Measurements from ENCODE around the gene DIDO1.
"Not testable (repeated sequence)": the region's sequence is repeated elsewhere in the genome, so short reads cannot be mapped to it uniquely, and the experiment has no call there.

The DIDO1 gene

DNA sequence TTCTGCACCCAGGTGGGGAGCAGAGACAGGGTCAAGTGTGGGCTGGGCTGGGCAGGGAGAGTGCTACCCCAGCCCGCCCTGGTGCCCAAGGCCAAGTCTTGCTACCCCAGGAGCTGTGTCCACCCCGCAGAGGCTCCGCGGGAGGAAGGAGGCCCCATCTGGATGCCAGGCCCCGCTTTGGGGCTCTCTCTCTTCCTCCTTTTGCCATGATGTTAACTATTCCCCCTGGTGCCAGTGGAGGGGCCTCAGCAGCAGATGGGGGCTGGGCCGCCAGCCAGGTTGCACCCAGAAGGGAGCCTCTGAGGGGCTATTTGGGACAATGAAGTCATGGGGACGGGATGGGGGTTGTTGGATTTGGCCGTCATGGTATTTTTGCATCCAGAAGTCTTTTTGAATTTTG is 35.5 kb upstream of the DIDO1 start:
- no peak for DNase-seq (ENCODE audit: low spot score)
- TF ChIP-seq, protein P1, sequence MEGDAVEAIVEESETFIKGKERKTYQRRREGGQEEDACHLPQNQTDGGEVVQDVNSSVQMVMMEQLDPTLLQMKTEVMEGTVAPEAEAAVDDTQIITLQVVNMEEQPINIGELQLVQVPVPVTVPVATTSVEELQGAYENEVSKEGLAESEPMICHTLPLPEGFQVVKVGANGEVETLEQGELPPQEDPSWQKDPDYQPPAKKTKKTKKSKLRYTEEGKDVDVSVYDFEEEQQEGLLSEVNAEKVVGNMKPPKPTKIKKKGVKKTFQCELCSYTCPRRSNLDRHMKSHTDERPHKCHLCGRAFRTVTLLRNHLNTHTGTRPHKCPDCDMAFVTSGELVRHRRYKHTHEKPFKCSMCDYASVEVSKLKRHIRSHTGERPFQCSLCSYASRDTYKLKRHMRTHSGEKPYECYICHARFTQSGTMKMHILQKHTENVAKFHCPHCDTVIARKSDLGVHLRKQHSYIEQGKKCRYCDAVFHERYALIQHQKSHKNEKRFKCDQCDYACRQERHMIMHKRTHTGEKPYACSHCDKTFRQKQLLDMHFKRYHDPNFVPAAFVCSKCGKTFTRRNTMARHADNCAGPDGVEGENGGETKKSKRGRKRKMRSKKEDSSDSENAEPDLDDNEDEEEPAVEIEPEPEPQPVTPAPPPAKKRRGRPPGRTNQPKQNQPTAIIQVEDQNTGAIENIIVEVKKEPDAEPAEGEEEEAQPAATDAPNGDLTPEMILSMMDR (IDR thresholded peaks at IDR 0.05; ENCODE audit: extremely low read depth, insufficient read depth, missing control alignments), result no peak
- in situ Hi-C loops (cut with MboI; ENCODE audit: low pct_unique_long_range_greater_than_20kb, low sequenced_read_pairs, unreplicated experiment), result no loop called here

DNA sequence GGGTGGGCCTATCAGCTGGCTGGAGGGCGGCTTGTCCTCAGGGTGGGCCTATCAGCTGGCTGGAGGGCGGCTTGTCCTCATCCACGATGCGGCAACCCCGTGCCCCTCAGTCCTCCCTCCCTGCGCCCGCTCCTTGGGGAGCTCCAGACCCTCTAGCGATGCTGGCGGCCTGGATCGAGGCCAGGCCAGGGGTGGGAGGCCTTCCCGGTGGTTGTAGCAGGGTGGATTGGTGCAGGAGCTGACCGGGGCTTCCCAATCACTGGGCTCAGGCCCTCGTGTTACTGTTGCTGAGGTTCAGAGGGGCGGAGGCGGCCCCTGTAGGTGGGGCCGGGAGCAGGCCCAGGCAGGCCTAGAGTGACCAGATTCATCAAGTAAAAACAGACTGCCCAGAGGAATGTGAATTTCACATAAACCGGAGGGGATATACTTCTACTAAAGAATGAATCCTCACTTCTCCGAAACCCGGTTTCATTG is 35.0 kb upstream of the DIDO1 start:
- TF ChIP-seq, protein P1 (IDR thresholded peaks at IDR 0.05; ENCODE audit: extremely low read depth, insufficient read depth, missing control alignments), result no peak
- in situ Hi-C loops (cut with MboI; ENCODE audit: low pct_unique_long_range_greater_than_20kb, low sequenced_read_pairs, unreplicated experiment), result no loop called here
- DNase-seq (ENCODE audit: low spot score), result no peak

DNA sequence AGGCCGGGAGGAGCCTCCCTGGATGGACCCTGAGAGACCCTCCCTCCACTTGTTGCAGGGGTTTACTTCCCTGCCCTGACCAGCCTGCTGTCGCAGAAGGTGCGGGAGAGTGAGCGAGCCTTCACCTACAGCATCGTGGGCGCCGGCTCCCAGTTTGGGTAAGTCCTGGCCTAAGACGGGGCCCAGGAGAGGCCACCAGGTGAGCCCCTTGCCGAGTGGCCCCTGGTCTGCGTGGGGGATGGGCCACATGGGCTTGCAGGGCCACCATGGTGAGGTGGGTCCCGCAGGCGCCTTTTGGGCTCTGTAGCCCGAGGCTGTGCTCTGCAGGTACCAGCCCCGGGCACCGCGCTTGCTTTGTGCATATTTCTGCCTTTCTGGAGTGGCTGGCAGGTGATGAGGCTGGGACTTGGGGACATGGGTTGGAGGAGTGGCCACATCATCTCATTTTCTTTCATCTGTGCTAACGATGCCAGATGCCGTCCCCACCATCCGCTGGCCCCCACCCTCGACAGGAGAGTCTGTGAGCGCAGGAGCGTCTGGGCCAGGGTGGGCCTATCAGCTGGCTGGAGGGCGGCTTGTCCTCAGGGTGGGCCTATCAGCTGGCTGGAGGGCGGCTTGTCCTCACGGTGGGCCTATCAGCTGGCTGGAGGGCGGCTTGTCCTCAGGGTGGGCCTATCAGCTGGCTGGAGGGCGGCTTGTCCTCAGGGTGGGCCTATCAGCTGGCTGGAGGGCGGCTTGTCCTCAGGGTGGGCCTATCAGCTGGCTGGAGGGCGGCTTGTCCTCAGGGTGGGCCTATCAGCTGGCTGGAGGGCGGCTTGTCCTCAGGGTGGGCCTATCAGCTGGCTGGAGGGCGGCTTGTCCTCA is 34.4 kb upstream of the DIDO1 start:
- DNase-seq (ENCODE audit: low spot score); in situ Hi-C loops (cut with MboI; ENCODE audit: low pct_unique_long_range_greater_than_20kb, low sequenced_read_pairs, unreplicated experiment): not testable (repeated sequence)

DNA sequence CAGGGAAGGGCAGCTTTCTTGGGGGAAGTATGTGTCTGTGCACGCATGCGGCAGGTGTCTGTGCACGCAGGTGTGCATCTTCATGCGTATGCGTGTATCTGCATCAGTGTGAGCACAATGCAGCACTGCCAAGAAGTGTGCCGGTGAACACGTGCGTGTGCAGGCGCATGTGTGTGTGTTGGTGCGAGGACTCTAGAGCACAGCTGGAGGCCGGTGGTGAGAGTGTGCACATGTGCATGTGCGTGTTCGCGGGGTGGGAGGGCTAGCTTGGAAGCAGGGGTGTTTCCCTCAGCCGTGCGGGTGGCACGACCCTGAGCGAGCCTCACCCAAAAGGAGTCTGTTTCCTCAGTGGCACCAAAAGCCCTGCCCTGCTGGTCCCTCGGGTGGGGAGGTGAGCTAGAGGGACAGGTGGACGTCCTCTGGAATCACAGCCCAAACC is 33.7 kb upstream of the DIDO1 start:
- TF ChIP-seq, protein P1 (IDR thresholded peaks at IDR 0.05; ENCODE audit: extremely low read depth, insufficient read depth, missing control alignments), result no peak
- in situ Hi-C loops (cut with MboI; ENCODE audit: low pct_unique_long_range_greater_than_20kb, low sequenced_read_pairs, unreplicated experiment), result no loop called here
- no peak for DNase-seq (ENCODE audit: low spot score)

DNA sequence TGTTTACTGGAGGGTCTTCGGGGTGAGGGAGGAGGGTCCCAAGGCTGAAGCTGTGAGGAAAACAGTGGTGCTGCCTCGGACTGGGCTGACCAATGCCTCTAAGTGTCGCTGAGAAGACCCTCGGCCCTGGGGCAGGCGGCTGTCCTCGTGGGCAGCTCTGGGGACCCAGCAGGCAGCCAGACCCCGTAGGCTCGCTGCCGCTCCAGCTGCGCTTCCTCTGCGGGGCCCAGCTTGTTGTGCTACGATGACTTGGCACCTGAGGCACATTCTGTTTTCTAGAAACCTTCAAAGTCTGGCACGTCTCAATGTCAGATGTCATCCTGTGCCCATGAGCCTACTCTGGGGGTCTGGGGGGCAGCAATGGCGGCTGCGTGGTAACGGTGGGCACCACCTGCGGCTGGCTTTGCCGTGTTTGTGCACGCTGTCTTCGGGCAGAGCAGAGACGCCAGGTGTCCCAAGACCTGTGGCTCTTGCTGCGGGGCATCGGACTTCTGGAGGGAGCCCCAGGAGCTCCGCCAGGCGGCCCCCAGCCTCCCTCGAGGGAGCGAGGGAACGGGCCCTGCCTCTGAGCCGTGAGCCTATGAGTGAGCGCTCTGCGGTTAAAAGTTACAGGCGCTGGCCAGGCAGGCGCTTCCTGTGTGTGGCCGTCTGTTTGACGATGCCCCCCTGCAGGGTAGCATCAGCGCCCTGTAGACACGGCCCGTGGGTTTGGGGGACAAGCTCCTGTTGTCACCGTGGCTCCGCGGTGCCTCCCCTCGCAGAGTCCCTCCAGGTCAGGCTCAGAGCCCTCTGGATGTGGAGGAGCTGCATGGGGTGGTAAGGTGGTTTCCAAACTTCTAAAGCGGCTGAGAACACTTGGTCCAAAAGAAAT is 33.0 kb upstream of the DIDO1 start:
- in situ Hi-C loops (cut with MboI; ENCODE audit: low pct_unique_long_range_greater_than_20kb, low sequenced_read_pairs, unreplicated experiment), result no loop called here
- TF ChIP-seq, protein P1 (IDR thresholded peaks at IDR 0.05; ENCODE audit: extremely low read depth, insufficient read depth, missing control alignments), result no peak
- no peak for DNase-seq (ENCODE audit: low spot score)

DNA sequence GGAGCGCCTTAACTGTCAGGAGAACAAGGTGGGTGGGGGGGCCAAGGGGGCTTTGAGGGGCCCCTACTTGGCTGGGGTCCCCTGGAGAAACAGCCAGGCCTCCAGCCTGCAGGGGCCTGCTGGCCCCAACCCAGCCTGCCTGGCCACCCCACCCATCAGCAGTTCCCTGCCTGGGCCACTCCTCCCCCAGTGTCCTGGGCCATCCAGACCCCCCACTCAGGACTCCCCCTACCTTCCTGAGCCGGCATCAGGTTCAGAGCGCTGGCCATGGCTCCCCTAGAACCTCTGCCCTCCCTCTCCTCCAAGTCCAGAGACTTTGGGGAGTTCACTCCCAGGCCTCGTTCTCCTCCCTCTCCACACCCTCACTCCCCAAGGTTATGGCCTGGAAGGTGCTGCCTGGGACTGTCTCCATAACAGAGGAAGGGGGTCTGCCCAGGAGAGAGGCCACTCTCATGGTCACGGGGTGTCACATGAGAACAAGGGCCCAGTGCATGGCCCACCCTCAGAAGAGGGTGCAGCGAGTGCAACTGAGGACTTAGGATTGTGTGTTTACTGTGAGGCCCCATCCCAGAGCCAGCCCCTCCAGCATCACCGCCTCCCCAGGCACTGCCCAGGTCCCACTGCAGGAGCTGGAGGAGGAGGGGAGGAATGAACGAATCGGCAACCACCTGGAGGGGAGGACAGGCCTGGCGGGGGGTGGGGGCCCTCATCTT is 32.2 kb upstream of the DIDO1 start:
- TF ChIP-seq, protein P1 (IDR thresholded peaks at IDR 0.05; ENCODE audit: extremely low read depth, insufficient read depth, missing control alignments), result no peak
- DNase-seq (ENCODE audit: low spot score), result no peak
- in situ Hi-C loops (cut with MboI; ENCODE audit: low pct_unique_long_range_greater_than_20kb, low sequenced_read_pairs, unreplicated experiment), result no loop called here

All from GM13977 (cell line).